Lung (tissue), 12 donors: Measurements from ENCODE around the gene PIK3R4. TPM values are rescaled to one million over a fixed set of nuclear protein-coding genes. Genes with fewer than 3 reads are reported as not detected.

Experiments used
- ATAC-seq: fragments of 200-7000 bp; cut with Tn5 transposase; one replicate; pipeline ENCODE4 v1.9.1; 2020; ENCODE audit warnings: moderate number of reproducible peaks; ENCODE audit not compliant: insufficient read depth, low FRiP score
- DNase-seq, 3 donors: peaks; one replicate each; pipeline ENCODE4 v3.0.0-alpha.2; 2013 to 2017
- H3K27ac ChIP-seq, 2 donors: one replicate each; pipeline ENCODE4 v1.5.1; 2013; ENCODE audit warnings: mild to moderate bottlenecking in 2 of 2, moderate library complexity in 2 of 2, control low read depth in 1 of 2, inconsistent platforms in 1 of 2, low read depth in 1 of 2, low read length in 1 of 2
- H3K27me3 ChIP-seq, 3 donors: one replicate each; pipeline ENCODE4 v1.5.1; 2013; ENCODE audit warnings: low read length in 2 of 3; ENCODE audit not compliant: control insufficient read depth in 3 of 3, insufficient read depth in 3 of 3
- H3K36me3 ChIP-seq, 4 donors: one replicate each; pipeline ENCODE4 v1.5.1; 2013; ENCODE audit warnings: low read length in 4 of 4, mild to moderate bottlenecking in 1 of 4, moderate library complexity in 1 of 4; ENCODE audit not compliant: control insufficient read depth in 4 of 4, insufficient read depth in 4 of 4
- H3K4me1 ChIP-seq, 5 donors: one replicate each; pipeline ENCODE4 v1.5.1; 2013; ENCODE audit warnings: low read length in 5 of 5, mild to moderate bottlenecking in 2 of 5, moderate library complexity in 1 of 5; ENCODE audit not compliant: control insufficient read depth in 5 of 5, insufficient read depth in 5 of 5
- H3K4me3 ChIP-seq: one replicate; pipeline ENCODE4 v1.5.1; 2013; ENCODE audit warnings: mild to moderate bottlenecking, control low read depth, moderate library complexity
- H3K9ac ChIP-seq, 2 donors: one replicate each; pipeline ENCODE4 v1.5.1; 2013; ENCODE audit warnings: low read length in 2 of 2, control low read depth in 1 of 2; ENCODE audit not compliant: insufficient read depth in 1 of 2
- H3K9me3 ChIP-seq, 4 donors: one replicate each; pipeline ENCODE4 v1.5.1; 2013; ENCODE audit warnings: low read length in 3 of 4, mild to moderate bottlenecking in 1 of 4, moderate library complexity in 1 of 4; ENCODE audit not compliant: control insufficient read depth in 4 of 4, insufficient read depth in 3 of 4
- CTCF ChIP-seq: IDR thresholded peaks from 2 replicates; pipeline ENCODE4 v1.5.1; 2012; ENCODE audit warnings: mild to moderate bottlenecking; ENCODE audit errors: control extremely low read depth, extremely low read depth
- WGBS, 2 donors: extraction: QIAGEN DNeasy Blood & Tissue Kit; methylation state at CpG; one replicate each; pipeline ENCODE4 v1.1.7; 2013; 5-methylcytosine and 5-hydroxymethylcytosine counted together
- polyA plus RNA-seq, 2 donors: library from polyadenylated mRNA; stranded (reverse); fragments of 200-250 nt; gene quantifications; one replicate each; pipeline ENCODE4 v1.2.1, GENCODE V29; 2013
- total RNA-seq, 2 donors: library from RNA; depleted of rRNA in 1 of 2; stranded (reverse); fragments of >200 nt in 1 of 2; gene quantifications; one replicate each; pipeline ENCODE4 v1.2.1, GENCODE V29; 2014 to 2021
- donor health status: control.
- donor health status: control.
- donor health status: Bipolar disorder and iron deficiency.
- donor health status: healthy.
- donor health status: DM: yes; HTN: yes; CAD: no.

Gene PIK3R4
- total and polyA plus RNA-seq, 4 donors, result 21.6 to 43.0 (median 25.8) TPM

DNA sequence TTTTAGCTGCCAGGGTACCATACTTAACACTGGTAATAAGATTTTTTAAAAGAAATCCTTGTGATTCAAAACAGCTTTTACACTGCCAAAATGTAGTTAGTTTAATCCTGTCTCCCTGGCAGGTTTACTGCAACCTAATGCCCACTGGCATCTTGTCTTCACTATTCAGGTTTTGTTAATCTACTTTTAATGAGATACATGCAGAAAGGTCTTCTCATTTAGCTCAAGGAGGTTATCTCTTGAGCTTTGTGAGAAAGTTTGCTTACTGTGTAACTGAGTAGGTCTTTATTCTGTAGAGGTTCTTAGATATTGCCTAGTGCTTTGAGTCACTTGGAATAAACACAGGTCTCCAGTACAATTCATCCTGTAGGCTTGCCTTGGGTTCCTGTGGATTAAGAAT is 110.7 kb downstream of the PIK3R4 start:
- ATAC-seq (no peak), DNase-seq (no peak)
- Histone ChIP-seq H3K9me3 (no peaks in the 10 kb centered on the region), H3K27ac (no peak overlapping the region), H3K9ac (no peak overlapping the region), H3K4me3 (no peak overlapping the region), H3K4me1 (no peaks in the 10 kb centered on the region), H3K36me3 (peaks cover 0 to 2% (median under 1%) of the 10 kb centered on the region in 4 donors), H3K27me3 (no peaks in the 10 kb centered on the region)
- no peak for TF ChIP-seq CTCF

DNA sequence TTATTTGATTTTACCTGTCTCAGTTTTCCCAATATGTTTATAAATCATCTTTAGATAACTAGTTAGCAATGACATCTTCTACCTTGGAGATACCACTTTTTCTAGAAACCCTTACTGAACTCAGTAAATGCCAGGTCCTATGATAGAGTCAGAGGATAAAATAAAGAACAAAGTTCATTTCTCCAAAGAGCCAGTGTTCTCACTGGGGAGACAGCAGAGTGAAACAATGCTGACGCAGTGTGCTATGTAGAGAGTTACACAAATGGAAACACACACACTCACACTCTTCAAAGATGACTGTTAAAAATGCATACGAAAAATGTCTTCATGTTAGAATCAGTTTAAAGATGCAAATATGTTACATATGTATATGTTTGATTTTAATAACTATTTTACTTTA is 111.3 kb downstream of the PIK3R4 start:
- Histone ChIP-seq H3K9ac (no peak overlapping the region), H3K27me3 (no peaks in the 10 kb centered on the region), H3K4me1 (no peaks in the 10 kb centered on the region), H3K36me3 (no peaks in the 10 kb centered on the region), H3K27ac (no peak overlapping the region), H3K9me3 (no peaks in the 10 kb centered on the region), H3K4me3 (no peak overlapping the region)
- no peak for TF ChIP-seq CTCF
- ATAC-seq (no peak), DNase-seq (no peak)
- 91 to 96% methylated on average over 2 of the region's 2 CpGs for WGBS, 2 donors

Other genes starting within 250 kb of the PIK3R4 start
- gene COL6A6, start 229.7 kb downstream of the PIK3R4 start, total RNA-seq, result 10 to 100 TPM in 1 of 2 donors, 1 to 10 TPM in 1; 4.8 to 42.8 TPM
- gene COL6A6, start 229.7 kb downstream of the PIK3R4 start, polyA plus RNA-seq, result 1 to 10 TPM in 1 of 2 donors, under 1 TPM in 1; 0.32 to 2.8 TPM
- 100 to 1,000 TPM in 1 of 2 donors, 10 to 100 TPM in 1; 95.9 to 126 TPM for gene ATP2C1, start 147.3 kb upstream of the PIK3R4 start, total RNA-seq
- gene ATP2C1, start 147.3 kb upstream of the PIK3R4 start, polyA plus RNA-seq, result 10 to 100 TPM; 41.4 to 52.4 TPM